ENCODE data around the gene ZNF518A.
"Not testable (repeated sequence)": the region's sequence is repeated elsewhere in the genome, so short reads cannot be mapped to it uniquely, and the experiment has no call there.

The ZNF518A gene

DNA sequence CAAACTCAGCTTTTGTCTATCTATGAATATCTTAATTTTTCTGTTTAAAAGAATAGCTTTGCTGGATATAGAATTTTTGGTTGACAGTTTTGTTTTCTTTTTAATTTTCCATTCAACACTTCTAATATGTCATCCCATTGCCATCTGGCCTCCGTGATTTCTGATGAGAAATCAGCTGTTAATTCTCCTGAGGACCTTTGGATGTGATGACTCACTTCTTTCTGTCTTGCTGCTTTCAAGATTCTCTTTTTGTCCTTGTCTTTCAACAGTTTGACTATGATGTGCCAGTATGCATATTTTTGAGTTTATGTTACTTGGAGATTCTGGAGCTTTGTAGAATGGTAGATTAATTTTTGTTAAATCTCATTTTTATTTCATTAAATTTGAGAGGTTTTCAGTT lies 38.4 kb downstream of the ZNF518A start:
- H3K27ac Mint-ChIP-seq: no peak overlapping the region
- H3K4me3 Mint-ChIP-seq: no peak overlapping the region
- peaks cover 24% of the 10 kb centered on the region for H3K36me3 Mint-ChIP-seq (ENCODE audit: low read depth)
- peaks cover 53% of the 10 kb centered on the region for H3K9me3 Mint-ChIP-seq
- no peak for DNase-seq (ENCODE audit: low spot score)
- H3K4me1 Mint-ChIP-seq (ENCODE audit: low read depth): no peaks in the 10 kb centered on the region
- H3K27me3 Mint-ChIP-seq (ENCODE audit: low read depth): peaks cover 2% of the 10 kb centered on the region

DNA sequence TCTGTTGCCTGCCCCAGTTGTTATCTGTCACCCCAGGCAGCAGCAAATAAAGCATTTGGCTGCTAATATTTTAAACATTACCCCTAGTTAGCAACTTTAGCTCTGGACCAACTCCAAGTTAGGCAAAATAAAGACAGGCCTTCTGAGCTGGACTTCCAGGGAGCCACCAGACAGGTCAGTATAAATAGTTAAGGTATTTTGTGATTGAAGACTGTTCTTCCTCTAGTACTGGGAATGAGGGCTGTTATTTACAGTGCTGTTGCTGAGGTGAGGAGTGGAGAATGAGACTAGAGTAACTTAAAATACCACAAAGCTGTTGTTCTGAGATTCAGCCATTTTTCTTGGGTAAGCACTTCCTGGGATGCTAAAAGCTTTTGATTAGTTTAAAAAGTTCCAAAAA lies 40.1 kb downstream of the ZNF518A start:
- H3K36me3 Mint-ChIP-seq (ENCODE audit: low read depth): peaks cover 17% of the 10 kb centered on the region
- no peak for DNase-seq (ENCODE audit: low spot score)
- peaks cover 7% of the 10 kb centered on the region for H3K27me3 Mint-ChIP-seq (ENCODE audit: low read depth)
- no peak overlapping the region for H3K4me3 Mint-ChIP-seq
- no peaks in the 10 kb centered on the region for H3K4me1 Mint-ChIP-seq (ENCODE audit: low read depth)
- peaks cover 67% of the 10 kb centered on the region for H3K9me3 Mint-ChIP-seq
- no peak overlapping the region for H3K27ac Mint-ChIP-seq

DNA sequence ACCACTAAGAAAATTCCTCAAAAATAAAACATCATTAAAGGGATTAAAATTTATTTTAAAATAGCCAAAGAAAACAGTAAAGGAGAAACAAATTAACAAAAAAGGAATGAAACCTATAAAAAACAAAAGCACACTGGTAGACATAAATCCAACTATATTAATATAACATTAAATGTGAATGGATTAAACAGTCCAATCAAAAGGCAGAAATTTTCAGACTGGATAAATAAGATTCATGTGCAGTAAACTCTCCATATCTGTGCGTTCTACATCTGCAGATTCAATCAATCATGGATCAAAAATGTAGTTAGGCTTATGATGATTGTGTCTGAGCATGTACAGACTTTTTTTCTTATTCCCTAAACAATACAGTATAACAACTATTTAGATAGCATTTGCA lies 42.6 kb downstream of the ZNF518A start:
- Mint-ChIP-seq H3K27ac (no peak overlapping the region), H3K4me3 (no peak overlapping the region), H3K9me3 (peaks cover 68% of the 10 kb centered on the region), H3K27me3 (ENCODE audit: low read depth) (peaks cover 10% of the 10 kb centered on the region), H3K4me1 (ENCODE audit: low read depth) (no peaks in the 10 kb centered on the region), H3K36me3 (ENCODE audit: low read depth) (peaks cover 9% of the 10 kb centered on the region)
- DNase-seq (ENCODE audit: low spot score): no peak

DNA sequence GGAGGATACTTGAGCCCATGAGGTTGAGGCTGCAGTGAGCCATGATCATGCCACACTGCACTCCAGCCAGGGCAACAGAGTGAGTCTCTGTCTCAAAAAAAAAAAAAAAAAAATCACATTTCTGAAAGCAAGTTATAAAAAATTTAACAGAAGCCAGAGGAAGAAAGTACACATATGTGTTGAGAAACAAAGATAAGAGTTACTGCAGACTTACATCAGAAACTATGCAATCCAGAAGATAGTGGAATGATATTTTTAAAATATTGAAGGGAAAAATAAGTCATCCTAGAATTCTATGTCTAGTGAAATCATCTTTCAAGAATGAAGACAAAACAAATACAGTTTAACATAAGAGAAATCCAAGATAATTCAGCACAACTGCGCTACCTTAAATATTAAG lies 46.9 kb downstream of the ZNF518A start:
- H3K4me3 Mint-ChIP-seq: no peak overlapping the region
- DNase-seq (ENCODE audit: low spot score): no peak
- peaks cover 15% of the 10 kb centered on the region for H3K27me3 Mint-ChIP-seq (ENCODE audit: low read depth)
- H3K4me1 Mint-ChIP-seq (ENCODE audit: low read depth): no peaks in the 10 kb centered on the region
- H3K27ac Mint-ChIP-seq: no peak overlapping the region
- no peaks in the 10 kb centered on the region for H3K36me3 Mint-ChIP-seq (ENCODE audit: low read depth)
- peaks cover 43% of the 10 kb centered on the region for H3K9me3 Mint-ChIP-seq

DNA sequence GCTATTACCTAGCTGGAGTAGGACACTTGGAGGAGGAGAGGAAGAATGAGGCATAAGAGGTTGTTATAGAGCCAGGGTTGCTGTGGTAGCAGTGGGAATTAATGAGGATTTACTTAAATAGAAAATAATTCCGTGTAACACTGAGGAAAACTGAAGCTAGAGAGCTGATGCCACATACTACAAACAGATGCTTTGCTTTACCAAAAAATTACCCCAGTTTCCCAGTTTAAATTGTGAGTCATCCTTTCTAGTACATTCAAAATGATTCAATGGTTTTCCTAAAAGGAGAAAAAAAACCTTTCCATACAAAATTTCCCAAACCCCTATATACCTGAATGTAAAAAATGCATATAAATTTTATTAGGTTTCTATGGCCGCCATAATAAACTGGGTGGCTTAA lies 58.3 kb downstream of the ZNF518A start:
- peaks cover 9% of the 10 kb centered on the region for H3K27me3 Mint-ChIP-seq (ENCODE audit: low read depth)
- no peaks in the 10 kb centered on the region for H3K4me1 Mint-ChIP-seq (ENCODE audit: low read depth)
- no peaks in the 10 kb centered on the region for H3K36me3 Mint-ChIP-seq (ENCODE audit: low read depth)
- DNase-seq (ENCODE audit: low spot score): no peak
- H3K27ac Mint-ChIP-seq: no peak overlapping the region
- H3K4me3 Mint-ChIP-seq: no peak overlapping the region
- H3K9me3 Mint-ChIP-seq: peaks cover 14% of the 10 kb centered on the region

DNA sequence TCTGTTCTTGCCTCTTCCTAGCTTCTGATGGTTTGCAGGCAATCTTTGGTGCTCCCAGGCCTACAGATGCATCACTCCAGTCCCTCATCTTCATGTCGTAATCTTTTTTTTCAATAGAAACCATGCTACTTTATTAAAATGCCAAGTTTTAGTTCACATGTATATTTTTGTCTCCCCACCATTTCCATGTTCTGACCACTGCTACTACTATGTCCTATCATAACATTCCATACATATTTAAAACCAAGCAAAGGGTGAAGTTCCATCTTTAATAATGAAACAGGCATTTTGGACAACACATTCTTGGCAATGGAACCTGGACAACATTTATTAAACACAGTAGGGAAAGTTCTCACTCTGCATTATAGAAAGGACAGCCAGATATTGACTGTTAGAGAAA lies 58.8 kb downstream of the ZNF518A start:
- Mint-ChIP-seq H3K4me3 (no peak overlapping the region), H3K4me1 (ENCODE audit: low read depth) (no peaks in the 10 kb centered on the region), H3K27me3 (ENCODE audit: low read depth) (peaks cover 9% of the 10 kb centered on the region), H3K27ac (no peak overlapping the region), H3K36me3 (ENCODE audit: low read depth) (no peaks in the 10 kb centered on the region), H3K9me3 (peaks cover 12% of the 10 kb centered on the region)
- DNase-seq (ENCODE audit: low spot score): no peak

DNA sequence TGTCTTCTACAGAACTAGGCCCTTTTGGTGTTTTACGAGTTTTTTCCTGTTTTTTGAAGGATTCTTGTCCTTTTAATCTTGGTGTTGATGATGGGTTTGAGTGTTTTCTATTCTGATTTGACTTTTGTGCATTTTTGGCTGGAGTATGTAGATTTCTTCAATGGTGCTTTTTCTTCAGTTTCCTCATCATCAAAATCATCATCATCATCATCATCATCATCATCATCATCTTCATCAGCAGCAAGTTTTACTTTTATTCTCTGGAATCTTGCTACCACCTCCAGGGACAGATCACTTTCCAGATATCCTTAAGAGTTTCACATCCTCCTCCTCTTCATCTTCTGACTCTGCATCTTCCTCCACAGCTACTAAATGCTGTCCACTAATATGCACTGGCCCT lies 59.4 kb downstream of the ZNF518A start:
- not testable (repeated sequence) for H3K4me1 Mint-ChIP-seq (ENCODE audit: low read depth); H3K27ac Mint-ChIP-seq; H3K9me3 Mint-ChIP-seq; H3K27me3 Mint-ChIP-seq (ENCODE audit: low read depth); H3K4me3 Mint-ChIP-seq; DNase-seq (ENCODE audit: low spot score); H3K36me3 Mint-ChIP-seq (ENCODE audit: low read depth)

DNA sequence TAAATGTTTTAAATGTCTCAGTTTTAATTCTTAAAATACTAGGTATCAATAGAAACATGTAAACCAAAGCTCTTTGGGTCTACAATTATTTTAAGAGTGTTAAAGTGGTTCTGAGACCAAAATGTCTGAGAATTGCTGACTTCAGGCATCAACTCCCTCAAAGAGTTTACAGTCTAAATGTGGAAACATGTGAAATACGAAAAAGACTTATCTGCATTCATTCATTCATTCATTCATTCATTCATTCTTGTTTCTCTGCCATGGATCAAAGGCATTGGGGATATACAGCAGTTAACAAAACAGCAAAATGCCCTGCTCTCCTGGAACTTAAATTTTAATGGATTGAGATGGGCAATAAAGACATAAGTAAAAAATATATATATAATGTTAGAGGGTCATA lies 71.4 kb downstream of the ZNF518A start:
- DNase-seq (ENCODE audit: low spot score): no peak
- H3K27me3 Mint-ChIP-seq (ENCODE audit: low read depth): peaks cover 21% of the 10 kb centered on the region
- H3K4me3 Mint-ChIP-seq: no peak overlapping the region
- H3K9me3 Mint-ChIP-seq: no peaks in the 10 kb centered on the region
- H3K27ac Mint-ChIP-seq: no peak overlapping the region
- no peaks in the 10 kb centered on the region for H3K36me3 Mint-ChIP-seq (ENCODE audit: low read depth)
- no peaks in the 10 kb centered on the region for H3K4me1 Mint-ChIP-seq (ENCODE audit: low read depth)

DNA sequence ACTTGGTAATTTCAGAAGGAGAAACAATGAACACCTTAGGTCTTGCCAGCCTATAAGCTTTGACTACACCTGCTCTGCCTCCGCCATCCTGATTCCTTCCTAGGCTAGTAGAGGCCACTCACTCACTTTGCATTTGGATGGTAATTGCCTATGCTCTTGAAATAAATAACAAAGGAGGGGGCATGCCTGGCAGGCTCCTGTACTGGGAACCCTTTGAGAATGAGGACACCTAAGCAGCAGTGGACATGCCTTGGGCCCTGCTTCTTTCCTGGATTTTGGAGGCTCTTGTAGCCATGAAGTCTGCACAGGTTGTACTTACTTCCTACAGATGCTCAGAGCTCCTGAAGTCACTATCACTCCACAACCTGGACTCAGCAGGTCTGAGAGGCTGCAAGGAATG lies 75.5 kb downstream of the ZNF518A start:
- Mint-ChIP-seq H3K27me3 (ENCODE audit: low read depth) (peaks cover 13% of the 10 kb centered on the region), H3K4me1 (ENCODE audit: low read depth) (no peaks in the 10 kb centered on the region), H3K36me3 (ENCODE audit: low read depth) (no peaks in the 10 kb centered on the region), H3K4me3 (no peak overlapping the region), H3K27ac (no peak overlapping the region), H3K9me3 (no peaks in the 10 kb centered on the region)
- no peak for DNase-seq (ENCODE audit: low spot score)

DNA sequence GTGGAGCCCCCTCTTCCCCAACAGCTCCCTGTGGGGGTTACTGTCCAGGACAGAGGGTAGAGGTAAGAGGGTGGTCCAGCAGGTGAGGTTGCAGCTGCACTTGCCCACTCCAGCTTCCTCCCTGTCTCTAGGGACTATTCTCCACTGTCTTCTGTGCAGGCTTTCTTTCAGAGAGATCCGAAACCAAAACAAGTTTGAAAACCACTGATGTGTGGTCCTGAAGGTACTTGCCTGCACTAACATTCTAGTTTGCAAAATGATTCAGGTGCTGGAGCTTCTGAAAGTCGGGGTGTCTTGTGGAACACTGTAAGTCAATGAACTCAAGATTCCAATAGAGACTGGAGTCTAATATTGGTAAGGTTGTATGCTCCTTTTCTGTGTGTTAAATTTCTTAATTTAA lies 78.2 kb downstream of the ZNF518A start:
- Mint-ChIP-seq H3K27me3 (ENCODE audit: low read depth) (peaks cover 11% of the 10 kb centered on the region), H3K9me3 (no peaks in the 10 kb centered on the region), H3K36me3 (ENCODE audit: low read depth) (no peaks in the 10 kb centered on the region)

DNA sequence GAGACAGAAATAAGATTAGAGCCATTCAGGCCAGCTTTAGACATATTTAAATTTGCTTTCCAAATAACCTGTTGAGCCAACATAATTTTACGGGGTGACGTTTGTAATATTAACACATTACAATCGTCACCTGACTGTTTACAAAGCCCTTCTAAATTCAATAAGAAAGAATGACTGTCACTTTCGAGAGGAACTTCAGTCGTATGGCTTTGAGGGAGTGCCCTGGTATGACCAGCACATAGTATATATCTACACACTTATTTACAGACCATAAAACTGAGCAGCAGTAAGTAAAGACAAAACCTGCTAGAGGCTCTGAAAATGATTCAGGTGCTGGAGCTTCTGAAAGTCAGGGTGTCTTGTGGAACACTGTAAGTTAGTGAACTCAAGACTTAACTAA lies 78.8 kb downstream of the ZNF518A start:
- Mint-ChIP-seq H3K27me3 (ENCODE audit: low read depth) (peaks cover 9% of the 10 kb centered on the region), H3K4me3 (no peak overlapping the region), H3K27ac (no peak overlapping the region), H3K36me3 (ENCODE audit: low read depth) (no peaks in the 10 kb centered on the region), H3K9me3 (no peaks in the 10 kb centered on the region), H3K4me1 (ENCODE audit: low read depth) (peaks cover 3% of the 10 kb centered on the region)
- no peak for DNase-seq (ENCODE audit: low spot score)

More for the DNA sequence above, 78.2 kb downstream of the ZNF518A start:
- no peak overlapping the region for H3K4me3 Mint-ChIP-seq
- no peak overlapping the region for H3K27ac Mint-ChIP-seq
- peaks cover under 1% of the 10 kb centered on the region for H3K4me1 Mint-ChIP-seq (ENCODE audit: low read depth)
- DNase-seq (ENCODE audit: low spot score): no peak

DNA sequence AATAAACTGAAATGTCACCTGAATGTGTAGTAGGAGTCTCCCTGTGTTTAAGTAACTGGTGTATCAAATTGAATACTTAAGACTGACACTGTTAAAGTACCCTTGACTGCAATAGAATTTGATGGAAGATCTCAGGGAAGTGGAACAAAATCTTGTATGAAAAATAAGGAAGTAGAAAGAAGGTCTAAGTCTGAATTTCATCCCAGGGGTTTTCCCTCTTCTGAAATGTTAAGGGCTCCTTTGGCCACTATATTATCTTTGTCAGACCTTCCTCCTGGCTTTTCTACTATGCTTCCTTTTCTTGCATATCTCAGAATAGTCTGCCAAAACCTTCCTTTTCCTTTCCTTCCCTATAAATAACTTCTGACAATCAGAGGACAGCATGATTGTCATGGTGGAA lies 81.7 kb downstream of the ZNF518A start:
- Mint-ChIP-seq H3K36me3 (ENCODE audit: low read depth) (no peaks in the 10 kb centered on the region), H3K9me3 (no peaks in the 10 kb centered on the region), H3K4me3 (no peak overlapping the region), H3K27me3 (ENCODE audit: low read depth) (peaks cover 6% of the 10 kb centered on the region), H3K4me1 (ENCODE audit: low read depth) (peaks cover 3% of the 10 kb centered on the region), H3K27ac (no peak overlapping the region)
- no peak for DNase-seq (ENCODE audit: low spot score)

DNA sequence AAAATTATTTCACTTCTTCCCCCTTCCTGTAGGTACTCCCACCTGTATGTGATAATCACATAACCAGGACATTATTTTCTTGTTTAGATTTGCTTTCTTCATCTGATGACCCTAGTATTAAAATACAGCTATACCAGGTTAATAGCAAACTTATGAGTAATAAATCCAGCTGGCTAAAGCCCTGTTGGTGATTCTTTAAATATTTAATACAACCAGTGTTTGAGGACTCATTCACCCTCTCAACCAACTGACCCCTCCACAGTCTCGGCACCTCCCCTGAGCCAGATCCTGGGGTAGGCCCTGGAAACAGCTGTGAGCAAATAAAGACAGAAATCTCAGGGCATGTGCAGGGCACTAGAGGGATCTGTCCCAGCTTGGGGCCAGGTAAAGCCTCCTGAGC lies 82.8 kb downstream of the ZNF518A start:
- Mint-ChIP-seq H3K4me3 (no peak overlapping the region), H3K4me1 (ENCODE audit: low read depth) (peaks cover 3% of the 10 kb centered on the region), H3K27me3 (ENCODE audit: low read depth) (peaks cover 8% of the 10 kb centered on the region), H3K36me3 (ENCODE audit: low read depth) (no peaks in the 10 kb centered on the region), H3K27ac (no peak overlapping the region), H3K9me3 (no peaks in the 10 kb centered on the region)
- DNase-seq (ENCODE audit: low spot score): no peak
